Thoracic aorta (tissue), 2 donors: ENCODE measurements around the gene IPPK. TPM values are rescaled to one million over a fixed set of nuclear protein-coding genes. Genes with fewer than 3 reads are reported as not detected.
"Not testable (repeated sequence)": the region's sequence is repeated elsewhere in the genome, so short reads cannot be mapped to it uniquely, and the experiment has no call there.

ENCODE experiments used
- ATAC-seq: fragments of 150-250 bp; one replicate; pipeline ENCODE4 v1.8.0; 2017; ENCODE audit warnings: low read depth; ENCODE audit not compliant: insufficient number of reproducible peaks, low FRiP score
- DNase-seq: peaks from one replicate; pipeline ENCODE4 v3.0.0-alpha.2; 2020; ENCODE audit warnings: low spot score
- H3K27ac ChIP-seq, 2 donors: fragments of 200-600 bp; sonication (generic); 1 replicate in 1 of 2; 2 replicates in 1 of 2; pipeline ENCODE4 v1.5.1; 2016; ENCODE audit warnings: mild to moderate bottlenecking in 2 of 2, moderate library complexity in 2 of 2
- H3K27me3 ChIP-seq: fragments of 200-600 bp; sonication (generic); replicated peaks from 2 replicates; pipeline ENCODE4 v1.6.0; 2016; ENCODE audit warnings: mild to moderate bottlenecking; ENCODE audit not compliant: insufficient read depth
- H3K36me3 ChIP-seq: fragments of 200-600 bp; sonication (generic); one replicate; pipeline ENCODE4 v1.5.1; 2016
- H3K4me1 ChIP-seq, 2 donors: fragments of 200-600 bp; sonication (generic); 1 replicate in 1 of 2; 2 replicates in 1 of 2; pipeline versions ENCODE4 v1.5.1 to v1.6.0; 2016; ENCODE audit warnings: low read depth in 2 of 2, mild to moderate bottlenecking in 1 of 2; ENCODE audit not compliant: control insufficient read depth in 1 of 2
- H3K4me3 ChIP-seq: fragments of 200-600 bp; sonication (generic); 2 replicates; pipeline ENCODE4 v1.5.1; 2016; ENCODE audit warnings: mild to moderate bottlenecking
- H3K9me3 ChIP-seq: fragments of 200-600 bp; sonication (generic); 2 replicates; pipeline ENCODE4 v1.5.1; 2016
- CTCF ChIP-seq: fragments of 200-600 bp; sonication (generic); IDR thresholded peaks from one replicate; pipeline ENCODE4 v1.5.1; 2019; ENCODE audit warnings: antibody characterized with exemption
- total RNA-seq, 2 donors: library from RNA; depleted of rRNA; stranded (reverse); fragments of >200 nt; gene quantifications; one replicate each; pipeline versions ENCODE4 v1.1.0 to v1.2.3, GENCODE V29; 2016

Gene IPPK
- total RNA-seq, 2 donors from 2014 or later, result 6.9 to 11.7 TPM

GRCh38 chr9:92600462-92601261 lies 69.3 kb downstream of the IPPK start:
- H3K4me3 ChIP-seq, result peak overlapping the region; percentile 13
- H3K36me3 ChIP-seq, result no peaks in the 10 kb centered on the region
- ATAC-seq, result peak; percentile 58
- TF ChIP-seq CTCF, result no peak
- H3K4me1 ChIP-seq, result peaks cover 27 to 58% of the 10 kb centered on the region in 2 donors
- no peaks in the 10 kb centered on the region for H3K27me3 ChIP-seq
- DNase-seq, result no peak
- peak overlapping the region; percentile 79 to 87 for H3K27ac ChIP-seq
- H3K9me3 ChIP-seq, result no peaks in the 10 kb centered on the region

GRCh38 chr9:92599938-92600461 lies 69.9 kb downstream of the IPPK start:
- H3K27me3 ChIP-seq, result no peaks in the 10 kb centered on the region
- H3K9me3 ChIP-seq, result no peaks in the 10 kb centered on the region
- peaks cover 27 to 58% of the 10 kb centered on the region in 2 donors for H3K4me1 ChIP-seq
- H3K27ac ChIP-seq, result peak overlapping the region; percentile 79 to 87
- H3K4me3 ChIP-seq, result no peak overlapping the region
- no peak for TF ChIP-seq CTCF
- ATAC-seq (no peak), DNase-seq (no peak)
- H3K36me3 ChIP-seq, result no peaks in the 10 kb centered on the region

GRCh38 chr9:92598382-92598781 lies 71.5 kb downstream of the IPPK start:
- DNase-seq (no peak), ATAC-seq (no peak)
- no peaks in the 10 kb centered on the region for H3K9me3 ChIP-seq
- no peaks in the 10 kb centered on the region for H3K36me3 ChIP-seq
- H3K27me3 ChIP-seq, result no peaks in the 10 kb centered on the region
- H3K4me3 ChIP-seq, result no peak overlapping the region
- TF ChIP-seq CTCF, result no peak
- H3K27ac ChIP-seq, result peak overlapping the region; percentile 79 to 87
- H3K4me1 ChIP-seq, result peaks cover 28 to 69% of the 10 kb centered on the region in 2 donors

- no peak overlapping the region for H3K27ac ChIP-seq
- H3K4me3 ChIP-seq, result no peak overlapping the region
- H3K9me3 ChIP-seq, result no peaks in the 10 kb centered on the region
- no peak for DNase-seq
- no peaks in the 10 kb centered on the region for H3K27me3 ChIP-seq
- H3K36me3 ChIP-seq, result no peaks in the 10 kb centered on the region
- H3K4me1 ChIP-seq, result peaks cover 28 to 79% of the 10 kb centered on the region in 2 donors
- no peak for TF ChIP-seq CTCF
- no peak for ATAC-seq
Measured at GRCh38 chr9:92595930-92596329, 74.0 kb downstream of the IPPK start.

- H3K4me3 ChIP-seq, DNase-seq, H3K27me3 ChIP-seq, H3K36me3 ChIP-seq, H3K9me3 ChIP-seq, ATAC-seq, H3K27ac ChIP-seq: not testable (repeated sequence)
- H3K4me1 ChIP-seq, result peaks cover 29 to 79% of the 10 kb centered on the region in 2 donors
Measured at GRCh38 chr9:92595075-92595474, 74.9 kb downstream of the IPPK start.
